ENCODE data around the gene AMBP.

Gene AMBP

DNA sequence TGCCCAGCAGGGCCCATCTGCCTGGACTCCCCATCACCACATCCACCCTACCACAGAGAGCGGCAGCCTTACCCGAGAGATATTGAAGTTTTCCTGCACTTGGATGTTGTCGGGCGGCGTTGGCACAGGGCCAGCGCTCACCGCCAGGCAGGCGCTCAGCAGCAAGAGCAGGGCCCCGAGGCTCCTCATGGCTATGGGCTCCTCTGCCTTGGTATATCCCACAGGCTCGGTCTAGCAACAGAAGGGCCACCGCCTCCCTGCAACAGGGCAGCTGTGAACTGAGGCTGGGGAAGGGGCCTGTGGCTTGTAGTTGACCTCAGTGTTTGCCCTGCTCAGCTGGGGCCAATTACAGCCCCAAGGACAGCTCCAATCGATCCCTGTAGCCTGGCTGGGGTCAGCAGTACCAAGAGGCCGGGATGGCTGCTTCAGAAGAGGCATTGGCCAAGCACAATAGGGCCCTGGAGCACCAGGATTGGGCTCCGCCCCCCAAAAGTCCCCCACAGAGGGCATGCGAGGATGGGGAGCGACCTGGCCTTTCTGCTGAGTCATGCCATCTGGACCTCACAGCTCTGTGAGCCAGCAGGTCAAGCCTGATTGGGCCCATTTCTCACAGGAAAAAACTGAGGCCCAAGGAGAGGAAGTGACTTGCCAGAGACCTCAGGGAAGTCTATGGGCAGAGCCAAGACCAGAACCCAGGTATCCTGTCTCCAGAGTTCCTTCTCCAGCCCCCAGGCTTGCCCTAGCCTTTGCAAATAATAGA is at the start of gene AMBP:
Gene AMBP (minus strand): TSS at position 280 of the 760 bp plus-strand sequence. CDS start 91 bp downstream, at position 189.
- DNase-seq: no peak

DNA sequence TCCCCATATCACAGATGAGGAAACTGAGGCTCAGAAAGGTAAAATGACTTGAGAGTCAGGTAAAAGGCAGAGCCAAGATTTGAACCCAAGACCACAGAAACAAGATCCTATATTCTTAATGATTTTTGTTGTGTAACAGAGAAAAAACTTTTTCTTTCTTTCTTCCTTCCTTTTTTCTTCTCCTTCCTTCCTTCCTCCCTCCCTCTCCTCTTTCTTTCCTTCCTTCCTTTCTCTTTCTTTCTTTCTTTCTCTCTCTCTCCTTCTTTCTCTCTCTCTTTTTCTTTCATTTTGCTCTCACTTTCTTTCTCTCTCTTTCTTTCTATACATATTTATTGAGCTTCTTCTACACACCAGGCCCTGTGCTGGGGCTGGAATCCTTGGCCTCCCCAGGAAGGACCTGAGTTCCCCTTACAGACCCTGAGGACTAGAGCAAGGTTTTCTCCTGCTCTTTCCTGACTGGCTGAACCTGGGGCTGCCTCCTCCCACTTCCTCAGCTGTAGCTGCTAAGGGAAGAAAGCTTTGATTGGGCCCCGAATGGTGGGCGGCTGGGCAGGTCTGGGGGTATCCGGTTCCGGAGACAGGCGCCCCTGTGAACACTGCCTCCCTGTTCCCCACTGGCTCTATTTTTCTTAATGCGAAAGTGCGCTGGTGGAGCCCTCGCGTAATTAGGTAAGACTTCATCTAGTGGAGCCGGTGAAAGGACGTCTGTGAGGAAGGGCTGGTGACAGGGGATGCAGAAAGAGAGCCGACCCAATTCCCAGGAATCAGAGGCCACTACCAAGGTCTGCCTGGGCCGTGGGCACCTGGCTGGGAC is 48.4 kb upstream of the AMBP start:
- DNase-seq: no peak

DNA sequence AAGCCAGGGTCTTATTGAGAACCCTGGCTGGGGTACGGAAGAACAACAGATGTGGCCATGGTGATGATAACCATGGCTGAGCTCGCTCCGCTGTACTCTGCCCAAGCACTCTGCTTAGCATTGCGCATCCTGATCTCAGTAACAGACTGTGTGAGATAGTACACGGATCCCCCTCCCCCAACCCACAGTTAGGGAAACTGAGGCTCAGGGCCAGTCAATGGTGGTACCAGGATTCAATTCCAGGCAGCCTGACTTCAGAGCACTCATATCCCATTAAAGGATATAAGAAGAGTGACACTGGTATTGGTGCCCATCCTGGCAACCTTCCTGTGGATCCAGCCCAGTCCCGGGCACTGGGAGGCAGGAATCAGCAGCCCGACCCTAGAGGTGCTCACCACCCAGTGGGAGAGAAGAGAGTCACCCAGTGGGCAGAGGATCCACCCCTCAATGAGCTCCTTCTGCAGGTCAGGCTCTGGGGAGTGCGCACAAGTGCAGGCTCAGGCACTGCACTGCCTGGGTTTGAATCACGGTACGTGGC is 47.4 kb upstream of the AMBP start:
- DNase-seq: no peak

- no peak for DNase-seq
These were observed 46.8 kb upstream of the AMBP start for GRCh38 chr9:114124666-114125475.

- DNase-seq: no peak
These were observed 46.0 kb upstream of the AMBP start for GRCh38 chr9:114124138-114124537.

- no peak for DNase-seq
These were observed 45.2 kb upstream of the AMBP start for GRCh38 chr9:114123031-114123977.

GRCh38 chr9:114122136-114123027 is 44.3 kb upstream of the AMBP start:
- no peak for DNase-seq

DNA sequence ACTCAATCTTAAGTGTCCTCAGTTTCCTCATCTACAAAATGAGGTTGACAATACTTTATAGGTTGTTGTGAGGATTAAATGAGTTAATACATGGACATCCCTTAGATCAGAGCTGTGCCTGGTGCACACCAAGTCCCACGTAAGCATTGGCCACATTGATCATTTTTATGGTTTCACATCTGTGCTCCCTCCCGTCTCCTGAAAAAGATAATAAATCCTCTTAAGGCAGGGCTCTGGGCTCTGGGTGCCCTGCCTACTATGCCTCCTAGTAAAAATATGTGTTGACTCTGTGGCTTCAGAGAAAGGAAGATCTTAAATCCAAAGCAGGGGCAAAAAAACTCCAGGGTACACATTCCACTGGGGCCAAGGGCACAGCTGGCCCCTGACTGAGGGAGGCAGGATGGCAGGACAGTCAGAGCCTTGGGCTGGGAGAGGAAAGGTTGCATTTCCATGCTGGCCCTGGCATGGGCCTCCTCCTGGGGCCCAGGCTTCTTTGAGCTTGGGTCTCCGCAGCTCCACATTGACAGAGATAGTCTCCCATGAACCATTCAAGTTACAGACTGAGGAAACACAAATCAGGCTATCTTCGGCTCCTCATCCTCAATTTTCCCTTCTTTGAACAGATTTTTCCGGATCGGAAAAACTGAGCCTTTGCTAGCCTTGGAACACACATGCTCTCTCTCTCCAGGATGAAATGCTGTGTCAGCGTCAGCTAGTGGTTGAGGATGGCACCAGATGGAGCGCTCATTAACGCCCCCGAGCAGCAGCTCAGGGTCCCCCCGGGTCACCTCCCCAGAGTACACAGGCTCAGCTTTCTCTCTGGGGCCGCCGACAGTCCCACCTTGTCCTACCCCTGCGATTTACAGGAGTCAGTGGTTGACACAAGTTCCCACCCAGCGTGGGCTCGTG is 43.4 kb upstream of the AMBP start:
- no peak for DNase-seq

DNA sequence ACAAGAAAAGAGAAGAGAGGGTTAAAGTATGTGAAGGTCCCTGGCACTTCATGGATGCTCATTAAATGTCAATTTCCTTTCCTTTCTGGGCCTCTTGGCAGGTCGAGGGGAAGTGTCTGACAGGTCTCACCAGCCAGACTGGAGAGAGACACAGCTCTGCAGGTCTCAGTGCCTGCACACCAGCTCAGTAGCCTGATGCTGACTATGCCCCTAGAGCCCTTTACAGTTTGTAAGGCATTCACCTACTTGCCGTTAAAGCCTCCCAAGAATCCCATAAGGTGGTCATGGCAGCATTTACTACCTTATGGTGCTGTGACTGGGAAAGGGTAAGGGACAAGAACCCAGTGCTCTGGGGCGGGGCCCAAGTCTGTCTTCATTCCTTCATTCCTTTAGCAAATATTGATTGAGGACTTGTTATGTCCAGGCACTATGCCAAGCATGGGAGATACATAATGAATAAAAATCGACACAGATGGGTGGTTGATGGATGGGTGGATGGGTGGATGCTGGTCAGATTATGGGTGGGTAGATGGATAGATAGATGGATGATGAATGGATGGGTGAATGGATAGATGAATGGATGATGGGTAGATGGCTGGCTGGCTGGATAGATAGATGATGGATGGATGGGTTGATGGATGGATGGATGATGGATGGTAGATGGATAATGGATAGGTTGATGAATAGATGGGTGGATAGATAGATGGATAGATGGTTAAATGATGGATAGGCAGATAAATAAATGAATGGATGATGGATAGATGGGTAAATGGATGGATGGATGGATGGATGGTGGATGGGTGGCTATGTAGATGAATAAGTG is 42.3 kb upstream of the AMBP start:
- no peak for DNase-seq

DNA sequence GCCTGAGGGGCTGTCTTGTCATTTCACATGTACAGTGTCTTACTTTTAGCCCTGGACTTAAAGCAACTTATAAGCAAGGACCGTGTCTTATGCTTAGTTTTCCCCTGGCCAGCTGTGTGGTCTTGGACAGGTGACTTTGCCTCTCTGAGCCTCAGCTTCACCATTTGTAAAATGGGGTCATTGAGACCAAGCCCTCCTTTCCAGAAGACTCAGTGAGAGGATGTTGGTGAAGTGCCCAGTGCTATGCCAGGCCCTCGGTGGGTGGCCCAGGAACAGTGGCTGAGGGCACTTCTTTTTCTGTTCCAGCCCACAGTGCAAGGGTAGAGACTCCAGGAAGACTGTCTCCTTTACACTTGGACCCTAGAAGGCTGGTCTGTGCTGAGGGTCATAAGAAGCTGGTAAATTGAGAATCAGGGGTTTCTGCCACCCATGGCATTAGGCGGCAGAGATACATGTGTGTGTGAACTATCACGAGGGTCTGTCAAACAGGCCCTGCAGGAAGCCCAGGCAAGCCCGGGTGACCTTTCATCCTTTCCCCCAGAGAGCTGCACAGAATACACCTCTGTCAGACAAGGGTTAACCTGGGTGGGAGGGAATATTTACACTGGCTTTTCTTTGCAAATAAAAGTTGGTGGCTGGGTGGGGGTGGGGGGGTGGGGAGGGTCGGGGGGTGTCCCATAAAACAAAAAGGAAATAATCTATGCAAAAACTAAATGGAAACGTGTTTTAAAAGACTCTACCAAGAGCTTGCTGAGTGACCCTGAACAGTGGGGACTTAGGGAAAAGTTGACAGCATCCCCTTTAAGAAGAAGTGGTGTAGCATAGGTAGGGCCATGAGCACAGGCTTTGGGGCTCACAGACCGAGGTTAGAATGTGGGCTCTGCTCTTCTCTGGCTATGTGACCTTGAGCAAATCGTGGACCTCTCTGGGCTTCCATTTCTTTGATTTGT is 41.4 kb upstream of the AMBP start:
- no peak for DNase-seq

GRCh38 chr9:114117996-114118830 is 40.1 kb upstream of the AMBP start:
- no peak for DNase-seq

DNA sequence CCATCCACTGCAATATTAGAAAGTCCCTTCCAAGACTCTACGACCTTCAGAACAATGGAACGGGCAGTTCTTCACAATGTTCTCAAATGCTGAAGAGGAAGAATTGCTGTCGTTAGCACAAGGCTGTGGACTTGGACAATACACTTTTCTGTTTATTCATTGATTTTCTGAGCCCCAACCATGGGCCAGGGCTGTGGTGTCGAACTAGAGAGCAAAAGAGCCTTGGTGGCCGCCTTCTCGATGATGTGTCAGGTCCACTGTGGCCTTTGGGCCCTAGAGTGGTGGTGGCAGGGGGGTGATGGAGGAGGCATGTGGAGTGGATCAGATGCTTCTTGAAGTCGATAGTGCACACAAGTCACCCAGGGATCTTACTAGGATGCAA is 39.5 kb upstream of the AMBP start:
- no peak for DNase-seq

DNA sequence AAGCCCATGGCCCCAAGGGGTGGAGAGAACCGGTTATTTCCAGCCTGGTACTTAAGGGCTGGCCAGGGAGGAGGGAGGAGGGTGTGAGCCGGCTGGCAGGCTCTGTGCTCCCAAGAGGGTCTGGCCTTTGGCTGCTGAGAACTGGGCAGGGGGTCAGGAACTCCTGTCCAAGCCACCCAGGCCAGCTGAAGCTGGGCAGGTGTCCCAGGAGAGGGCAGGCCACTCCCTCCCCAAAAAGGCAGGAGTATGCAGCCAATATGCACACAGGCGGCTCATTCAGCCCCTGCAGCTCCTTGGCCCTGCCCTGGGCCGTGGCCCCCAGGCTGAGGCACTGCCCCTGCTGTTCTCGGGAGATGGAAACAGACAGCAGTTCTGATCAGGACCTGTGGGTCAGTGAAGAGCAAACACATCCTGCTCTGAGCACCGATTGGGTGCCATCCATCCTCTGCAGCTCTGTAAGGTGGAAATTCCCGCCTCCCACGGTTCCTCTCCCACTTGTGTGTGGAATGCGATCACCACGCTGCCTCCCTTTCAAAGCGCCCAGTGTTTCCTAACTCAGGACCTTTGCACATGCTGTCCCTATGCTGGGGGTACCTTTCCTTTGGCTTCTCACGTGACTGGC is 38.1 kb upstream of the AMBP start:
- DNase-seq: no peak

DNA sequence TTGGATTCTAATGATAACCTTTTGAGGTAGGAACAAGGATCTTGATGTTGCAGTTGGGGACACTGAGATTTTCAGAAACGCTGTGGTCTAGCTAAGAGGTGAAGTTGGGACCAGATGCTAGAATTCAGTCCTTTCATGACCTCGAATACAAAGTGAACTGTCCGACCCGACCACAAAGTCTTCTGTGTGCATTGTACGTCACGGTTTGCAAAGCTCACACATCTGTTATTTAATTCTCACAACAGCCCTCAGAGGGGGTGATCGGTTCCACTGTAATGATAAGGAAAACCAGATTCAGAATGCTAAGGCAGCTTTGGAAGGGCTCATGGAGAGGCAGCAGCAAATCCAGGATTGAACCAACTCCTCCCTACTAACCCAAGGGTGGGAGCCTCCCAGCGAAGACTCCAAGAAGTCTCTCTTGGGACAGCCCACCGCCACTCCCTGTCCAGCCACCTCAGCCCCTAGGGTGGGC is 37.6 kb upstream of the AMBP start:
- no peak for DNase-seq

- no peak for DNase-seq
These were observed 36.3 kb upstream of the AMBP start for GRCh38 chr9:114114364-114114763.

Data from activated CD4-positive, alpha-beta T cell treated with anti-CD3 and anti-CD28 coated beads for 48 hours (primary cell).